Measurements from ENCODE around the gene NHERF1. TPM values are rescaled to one million over a fixed set of nuclear protein-coding genes. Genes with fewer than 3 reads are reported as not detected.

The NHERF1 gene
- total and polyA plus RNA-seq, 2 of the 13 experiments (the other 11 are each of a cell fraction or from before 2014, with no cell fraction given): 169 to 269 TPM

GRCh38 chr17:74757931-74758847 lies 9.8 kb downstream of the NHERF1 start (continued):
- TF ChIP-seq, protein P1, sequence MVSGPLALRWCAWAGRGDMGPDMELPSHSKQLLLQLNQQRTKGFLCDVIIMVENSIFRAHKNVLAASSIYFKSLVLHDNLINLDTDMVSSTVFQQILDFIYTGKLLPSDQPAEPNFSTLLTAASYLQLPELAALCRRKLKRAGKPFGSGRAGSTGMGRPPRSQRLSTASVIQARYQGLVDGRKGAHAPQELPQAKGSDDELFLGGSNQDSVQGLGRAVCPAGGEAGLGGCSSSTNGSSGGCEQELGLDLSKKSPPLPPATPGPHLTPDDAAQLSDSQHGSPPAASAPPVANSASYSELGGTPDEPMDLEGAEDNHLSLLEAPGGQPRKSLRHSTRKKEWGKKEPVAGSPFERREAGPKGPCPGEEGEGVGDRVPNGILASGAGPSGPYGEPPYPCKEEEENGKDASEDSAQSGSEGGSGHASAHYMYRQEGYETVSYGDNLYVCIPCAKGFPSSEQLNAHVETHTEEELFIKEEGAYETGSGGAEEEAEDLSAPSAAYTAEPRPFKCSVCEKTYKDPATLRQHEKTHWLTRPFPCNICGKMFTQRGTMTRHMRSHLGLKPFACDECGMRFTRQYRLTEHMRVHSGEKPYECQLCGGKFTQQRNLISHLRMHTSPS (CRISPR knock-in tag; IDR thresholded peaks at IDR 0.05; ENCODE audit: low read depth): no peak
- TF ChIP-seq ZKSCAN8 (CRISPR knock-in tag; IDR thresholded peaks at IDR 0.05; ENCODE audit: borderline replicate concordance): no peak
- TF ChIP-seq, protein P2, sequence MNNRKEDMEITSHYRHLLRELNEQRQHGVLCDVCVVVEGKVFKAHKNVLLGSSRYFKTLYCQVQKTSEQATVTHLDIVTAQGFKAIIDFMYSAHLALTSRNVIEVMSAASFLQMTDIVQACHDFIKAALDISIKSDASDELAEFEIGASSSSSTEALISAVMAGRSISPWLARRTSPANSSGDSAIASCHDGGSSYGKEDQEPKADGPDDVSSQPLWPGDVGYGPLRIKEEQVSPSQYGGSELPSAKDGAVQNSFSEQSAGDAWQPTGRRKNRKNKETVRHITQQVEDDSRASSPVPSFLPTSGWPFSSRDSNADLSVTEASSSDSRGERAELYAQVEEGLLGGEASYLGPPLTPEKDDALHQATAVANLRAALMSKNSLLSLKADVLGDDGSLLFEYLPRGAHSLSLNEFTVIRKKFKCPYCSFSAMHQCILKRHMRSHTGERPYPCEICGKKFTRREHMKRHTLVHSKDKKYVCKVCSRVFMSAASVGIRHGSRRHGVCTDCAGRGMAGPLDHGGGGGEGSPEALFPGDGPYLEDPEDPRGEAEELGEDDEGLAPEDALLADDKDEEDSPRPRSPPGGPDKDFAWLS (CRISPR knock-in tag; IDR thresholded peaks at IDR 0.05; ENCODE audit: borderline replicate concordance): no peak
- TF ChIP-seq NFKB2 (CRISPR knock-in tag; IDR thresholded peaks at IDR 0.05; ENCODE audit: borderline replicate concordance): no peak
- TF ChIP-seq ZNF143 (CRISPR knock-in tag; IDR thresholded peaks at IDR 0.05): no peak
- no peak for TF ChIP-seq KDM6A (CRISPR knock-in tag; IDR thresholded peaks at IDR 0.05; ENCODE audit: low read depth)
- TF ChIP-seq CHD2 (IDR thresholded peaks at IDR 0.05; ENCODE audit: low read depth, low read length): no peak
- TF ChIP-seq, protein P3, sequence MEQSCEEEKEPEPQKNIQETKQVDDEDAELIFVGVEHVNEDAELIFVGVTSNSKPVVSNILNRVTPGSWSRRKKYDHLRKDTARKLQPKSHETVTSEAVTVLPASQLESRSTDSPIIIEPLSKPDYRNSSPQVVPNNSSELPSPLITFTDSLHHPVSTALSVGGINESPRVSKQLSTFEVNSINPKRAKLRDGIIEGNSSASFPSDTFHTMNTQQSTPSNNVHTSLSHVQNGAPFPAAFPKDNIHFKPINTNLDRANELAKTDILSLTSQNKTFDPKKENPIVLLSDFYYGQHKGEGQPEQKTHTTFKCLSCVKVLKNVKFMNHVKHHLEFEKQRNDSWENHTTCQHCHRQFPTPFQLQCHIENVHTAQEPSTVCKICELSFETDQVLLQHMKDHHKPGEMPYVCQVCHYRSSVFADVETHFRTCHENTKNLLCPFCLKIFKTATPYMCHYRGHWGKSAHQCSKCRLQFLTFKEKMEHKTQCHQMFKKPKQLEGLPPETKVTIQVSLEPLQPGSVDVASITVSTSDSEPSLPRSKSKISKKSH (CRISPR knock-in tag; IDR thresholded peaks at IDR 0.05; ENCODE audit: borderline replicate concordance): peak; percentile 32; the same call in 1 of the 2 replicates
- TF ChIP-seq KDM5B (CRISPR knock-in tag; IDR thresholded peaks at IDR 0.05; ENCODE audit: borderline replicate concordance): no peak
- TF ChIP-seq PHF21A (CRISPR knock-in tag; IDR thresholded peaks at IDR 0.05): no peak
- no peak for TF ChIP-seq MIER2 (CRISPR knock-in tag; IDR thresholded peaks at IDR 0.05)
- TF ChIP-seq CENPX (CRISPR knock-in tag; IDR thresholded peaks at IDR 0.05): no peak
- TF ChIP-seq IRX3 (CRISPR knock-in tag; IDR thresholded peaks at IDR 0.05; ENCODE audit: borderline replicate concordance, low read depth): no peak
- no peak for TF ChIP-seq AHDC1 (CRISPR knock-in tag; IDR thresholded peaks at IDR 0.05; ENCODE audit: borderline replicate concordance)
- no peak for TF ChIP-seq ZNF570 (CRISPR knock-in tag; IDR thresholded peaks at IDR 0.05; ENCODE audit: borderline replicate concordance)
- TF ChIP-seq KDM1A (CRISPR knock-in tag; IDR thresholded peaks at IDR 0.05): no peak
- TF ChIP-seq SP2 (CRISPR knock-in tag; IDR thresholded peaks at IDR 0.05): no peak
- no peak for TF ChIP-seq RAD21 (CRISPR knock-in tag; IDR thresholded peaks at IDR 0.05)
- TF ChIP-seq MIXL1 (CRISPR knock-in tag; IDR thresholded peaks at IDR 0.05): no peak
